Activated CD8-positive, alpha-beta memory T cell treated with anti-CD3 and anti-CD28 coated beads for 36 hours (primary cell): ENCODE results near the gene TBRG4. TPM values are rescaled to one million over a fixed set of nuclear protein-coding genes. Genes with fewer than 3 reads are reported as not detected.
"Not testable (repeated sequence)": the region's sequence is repeated elsewhere in the genome, so short reads cannot be mapped to it uniquely, and the experiment has no call there.

Experiments used
- CTCF ChIA-PET: fragments of 350-600 bp; sonication (Branson Sonifier 250); formaldehyde crosslinking; loops from one replicate; lab custom pipeline; 2021; ENCODE audit warnings: antibody characterized with exemption; lab: Charles Lee
- POLR2A ChIA-PET: fragments of 350-600 bp; sonication (Branson Sonifier 250); formaldehyde crosslinking; loops from one replicate; lab custom pipeline; 2021; ENCODE audit warnings: antibody characterized with exemption; lab: Charles Lee
- total RNA-seq, 2 experiments: library from RNA; stranded (reverse); gene quantifications; one replicate each; pipeline ENCODE4 v1.2.3, GENCODE V29; 2021

The TBRG4 gene
- total RNA-seq, 2 experiments from 2014 or later: 213 to 221 TPM

DNA sequence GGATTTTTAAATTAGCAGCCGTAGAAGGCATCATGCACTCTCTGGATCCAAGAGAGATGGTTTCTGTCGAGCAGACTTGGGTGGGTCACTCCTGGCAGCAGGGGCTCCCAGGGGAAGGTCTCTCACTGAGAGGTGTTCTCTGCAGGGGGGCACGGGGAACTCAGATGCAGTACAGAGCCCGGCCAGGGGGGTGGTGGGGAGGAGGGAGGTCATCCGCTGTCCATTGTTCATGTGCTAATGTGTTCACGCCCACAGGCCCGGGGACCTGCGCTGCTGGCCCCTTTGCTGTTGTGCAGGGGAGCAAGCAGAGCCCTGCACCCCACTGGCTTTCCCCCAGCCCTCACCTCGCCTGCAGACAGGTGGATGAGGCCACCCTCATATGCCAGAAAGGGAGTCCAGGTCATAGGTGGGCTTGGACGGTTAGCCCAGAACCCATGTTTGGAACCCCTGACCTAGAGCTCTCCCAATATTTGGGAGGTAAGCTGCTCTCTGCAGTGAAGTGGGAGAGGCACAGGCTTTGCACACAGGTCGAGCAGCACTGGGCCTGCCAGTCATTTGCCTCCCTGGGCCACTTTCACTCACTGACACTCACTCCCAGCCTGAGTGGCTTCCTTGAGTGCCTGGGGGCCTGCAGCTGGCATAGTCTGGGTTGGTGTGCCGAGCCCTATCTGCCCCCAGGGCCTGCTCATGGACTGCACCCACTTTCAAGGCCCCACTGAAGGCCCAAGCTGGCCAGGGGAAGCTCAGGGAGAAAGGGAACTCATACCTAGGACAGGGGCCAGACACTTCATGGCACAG is 12.6 kb upstream of the TBRG4 start:
- ChIA-PET POLR2A (no interaction called here), CTCF (interaction anchor here (0.6 to 1.6 kb wide), 3 partner anchors 12 to 53 kb away, joined by 3 to 4 read pairs (median 4); partner anchors contain the start of gene TBRG4)

DNA sequence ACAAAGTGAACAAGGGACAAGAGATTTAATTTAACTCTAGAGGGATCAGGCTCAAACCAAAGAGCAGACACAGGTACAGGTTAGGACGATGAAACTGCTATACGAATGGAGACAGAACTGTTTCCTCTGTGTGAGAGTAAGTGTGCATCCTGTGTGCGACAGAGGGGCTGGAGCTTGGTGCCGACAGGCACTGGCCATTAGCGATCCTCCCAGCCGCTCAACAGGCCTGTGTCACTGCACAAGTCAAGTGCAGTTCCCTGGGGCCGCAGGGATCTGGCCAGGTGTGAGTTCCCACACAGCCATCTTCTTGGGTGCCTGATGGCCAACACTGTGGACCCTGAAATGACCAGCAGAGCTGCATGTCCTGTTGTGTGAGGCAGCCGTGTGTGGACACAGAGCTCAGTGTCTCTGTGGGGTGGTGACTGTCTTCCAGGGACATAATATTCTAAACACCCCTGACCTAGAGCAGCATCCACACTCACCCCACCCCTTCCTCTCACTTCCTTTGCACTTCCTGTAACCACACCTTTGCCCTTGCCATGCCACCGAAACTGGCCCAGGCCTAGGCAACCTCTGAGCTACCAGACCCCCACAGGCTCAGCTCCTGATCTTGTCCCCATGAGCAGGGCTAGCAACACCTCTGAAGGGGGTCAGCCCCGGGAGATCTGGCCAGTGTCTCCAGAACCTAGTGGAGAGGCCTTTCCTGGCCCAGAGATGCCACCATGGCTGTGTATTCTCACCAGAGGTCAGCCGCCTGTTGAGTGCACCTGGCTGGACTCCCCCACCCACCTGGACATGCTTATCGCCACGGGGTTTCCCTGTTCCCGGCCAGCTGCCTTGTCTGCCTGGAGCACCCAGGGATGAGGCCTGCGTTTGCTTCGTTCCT is 11.7 kb upstream of the TBRG4 start:
- ChIA-PET POLR2A (no interaction called here), CTCF (interaction anchor here (0.6 to 1.6 kb wide), 3 partner anchors 11 to 52 kb away, joined by 3 to 4 read pairs (median 4); partner anchors contain the start of gene TBRG4)

DNA sequence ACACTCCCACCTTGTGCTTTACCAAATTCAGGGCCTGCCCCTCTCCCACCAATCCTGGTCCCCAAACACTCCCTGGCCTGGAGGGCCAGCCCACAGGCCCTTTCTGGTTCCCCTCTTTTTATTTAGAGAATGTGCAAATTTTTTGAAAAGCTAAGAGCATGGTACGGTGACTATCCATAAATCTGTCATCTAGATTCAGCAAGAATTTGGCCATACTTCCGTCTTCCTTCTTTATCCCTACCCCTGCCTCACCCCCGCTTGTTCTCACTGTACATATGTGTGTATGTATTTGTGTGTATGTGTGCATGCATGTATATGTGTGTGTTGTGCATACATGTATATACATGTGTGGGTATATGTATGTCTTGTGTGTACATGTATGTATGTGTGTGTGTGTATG is 8.1 kb upstream of the TBRG4 start:
- ChIA-PET POLR2A (no interaction called here), CTCF (no interaction called here)

DNA sequence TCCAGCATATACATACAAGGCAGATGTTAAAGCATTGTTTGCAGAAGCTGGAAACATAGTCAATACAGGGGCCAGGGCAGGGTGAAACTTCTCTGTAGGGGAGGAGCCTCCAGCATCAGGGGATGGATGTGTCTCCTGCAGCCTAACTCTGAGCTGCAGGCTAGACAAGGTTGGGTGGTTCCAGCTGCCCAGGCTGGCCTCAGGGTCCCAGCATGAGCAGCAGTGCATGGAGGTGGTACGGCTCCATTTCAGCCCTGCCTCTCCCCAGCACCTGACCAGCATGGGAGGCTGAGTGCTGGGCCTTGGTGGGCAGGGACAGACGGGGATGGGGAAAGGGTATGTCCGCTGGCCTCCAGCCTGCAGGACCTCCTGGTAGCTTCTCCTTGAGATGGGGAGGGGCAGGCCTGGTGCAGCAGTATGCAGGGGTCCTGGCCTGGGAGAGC is 7.4 kb upstream of the TBRG4 start:
- POLR2A ChIA-PET: no interaction called here
- CTCF ChIA-PET: no interaction called here

DNA sequence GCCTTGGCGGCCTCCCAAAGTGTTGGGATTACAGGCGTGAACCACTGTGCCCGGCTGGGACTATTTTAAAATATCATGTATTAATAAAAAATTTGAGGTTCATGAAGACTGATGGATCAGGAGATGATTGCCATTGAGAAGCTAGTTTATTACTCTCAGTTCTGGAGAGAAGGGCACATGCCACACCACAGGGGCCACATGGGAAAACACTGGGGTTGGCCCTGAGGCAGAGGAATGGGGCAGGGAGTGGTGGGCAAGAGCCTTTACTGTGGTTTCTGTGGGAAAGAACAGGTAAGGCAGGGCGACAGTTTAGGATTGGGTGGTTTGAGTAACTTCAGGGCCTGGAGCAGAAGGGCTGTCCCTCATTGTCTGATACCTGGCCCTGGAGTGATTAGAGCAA is 6.8 kb upstream of the TBRG4 start:
- ChIA-PET CTCF (no interaction called here), POLR2A (no interaction called here)

DNA sequence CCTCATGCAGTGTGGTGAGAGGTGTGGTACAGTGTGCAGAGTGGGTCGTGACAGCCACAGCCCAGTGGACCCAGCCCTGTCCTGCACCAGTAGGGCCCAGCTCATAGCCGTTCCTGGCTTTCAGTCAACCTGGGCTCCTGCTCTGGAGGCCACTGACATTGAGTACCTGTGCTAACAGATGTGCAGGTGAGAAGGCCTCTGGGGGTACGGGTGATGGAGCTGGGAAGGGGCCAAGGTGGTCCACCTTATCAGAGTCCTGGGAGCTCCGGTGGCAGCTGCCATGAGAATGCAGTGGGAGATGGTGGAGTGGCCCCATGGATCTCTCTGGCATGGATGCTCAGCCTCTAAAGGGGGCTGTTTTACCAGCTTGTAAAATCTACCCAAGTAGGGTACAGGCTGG is 6.1 kb upstream of the TBRG4 start:
- ChIA-PET POLR2A (no interaction called here), CTCF (interaction anchor here (1.6 kb wide), 1 partner anchor 18 kb away, joined by 5 read pairs; no protein-coding TSS in a partner anchor)

DNA sequence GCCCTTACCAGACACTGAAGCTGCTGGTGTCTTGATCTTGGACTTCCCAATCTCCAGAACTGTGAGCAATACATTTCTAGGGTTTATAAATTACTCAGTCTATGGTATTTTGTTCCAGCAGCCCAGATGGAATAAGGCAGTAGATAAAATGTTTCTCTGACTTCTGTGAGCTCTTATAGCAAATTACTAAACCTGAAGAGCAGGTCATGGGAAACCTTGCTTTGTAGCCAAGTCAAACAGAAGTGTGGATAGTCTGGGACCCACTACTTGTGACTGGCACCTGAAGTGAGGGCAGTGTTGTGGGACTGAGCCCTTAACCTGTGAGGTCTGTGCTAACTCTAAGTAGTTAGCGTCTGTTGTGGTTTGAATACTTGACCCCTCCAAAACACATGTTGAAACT is 4.6 kb upstream of the TBRG4 start:
- POLR2A ChIA-PET: no interaction called here
- CTCF ChIA-PET: interaction anchor here (0.6 to 1.6 kb wide), 2 partner anchors 20 to 196 kb away, joined by 3 to 5 read pairs; no protein-coding TSS in a partner anchor

DNA sequence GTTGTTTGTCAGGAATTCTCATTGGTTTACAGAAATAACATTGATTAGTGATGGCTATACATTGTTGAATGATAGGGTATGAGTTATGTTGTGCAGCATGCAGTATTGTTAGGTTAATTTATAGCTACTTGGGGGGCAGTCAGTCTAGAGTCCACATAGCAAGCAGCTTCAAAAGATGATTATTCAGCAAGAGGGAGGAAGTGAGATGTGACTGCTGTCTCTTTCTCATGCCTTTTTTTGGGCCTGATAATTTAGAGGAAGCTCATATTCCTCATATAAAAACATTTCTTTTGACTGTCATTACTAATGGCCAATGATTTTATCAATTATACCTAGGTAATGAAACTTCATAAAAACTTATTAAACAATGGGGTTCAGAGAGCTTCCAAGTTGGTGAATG is 3.4 kb upstream of the TBRG4 start:
- POLR2A ChIA-PET: no interaction called here
- CTCF ChIA-PET: no interaction called here

DNA sequence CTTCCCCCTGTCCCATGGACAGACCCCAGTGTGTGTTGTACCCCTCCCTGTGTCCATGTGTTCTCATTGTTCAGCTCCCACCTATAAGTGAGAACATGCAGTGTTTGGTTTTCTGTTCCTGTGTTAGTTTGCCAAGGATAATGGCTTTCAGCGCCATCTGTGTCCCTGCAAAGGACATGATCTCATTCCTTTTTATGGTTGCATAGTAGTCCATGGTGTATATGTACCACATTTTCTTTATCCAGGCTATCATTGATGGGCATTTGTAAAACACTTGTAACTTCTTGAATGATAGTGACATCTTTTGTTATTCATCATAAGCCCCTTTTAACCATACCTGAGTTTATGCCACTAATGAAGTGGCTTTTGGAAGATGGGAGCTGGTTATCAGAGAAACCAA is 2.8 kb upstream of the TBRG4 start:
- POLR2A ChIA-PET, CTCF ChIA-PET: not testable (repeated sequence)

DNA sequence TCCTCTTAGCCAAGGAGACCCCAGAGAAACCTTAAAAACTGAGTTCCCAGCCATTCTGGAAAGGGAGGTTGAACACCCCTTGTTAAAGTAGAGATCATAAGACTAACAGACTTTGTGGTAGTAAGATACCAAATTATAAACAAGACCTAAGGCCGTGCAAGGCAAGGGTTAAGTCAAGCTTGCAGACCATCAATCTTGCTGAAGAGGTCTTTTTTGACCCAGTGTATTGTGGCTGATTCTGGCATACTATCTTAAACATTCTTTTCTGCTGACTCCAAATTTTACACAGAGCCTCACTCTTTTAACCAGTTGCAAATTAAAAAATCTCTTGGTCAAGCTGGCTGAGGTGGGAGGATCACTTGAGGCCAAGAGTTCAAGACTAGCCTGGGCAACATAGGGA is 1.2 kb upstream of the TBRG4 start:
- ChIA-PET CTCF (interaction anchor here (1.9 kb wide), 1 partner anchor 131 kb away, joined by 6 read pairs; no protein-coding TSS in a partner anchor), POLR2A (interaction anchor here (1.3 to 3.1 kb wide), 4 partner anchors 9 to 227 kb away, joined by 4 to 17 read pairs (median 5); partner anchors contain the start of genes CCM2 and PURB)

DNA sequence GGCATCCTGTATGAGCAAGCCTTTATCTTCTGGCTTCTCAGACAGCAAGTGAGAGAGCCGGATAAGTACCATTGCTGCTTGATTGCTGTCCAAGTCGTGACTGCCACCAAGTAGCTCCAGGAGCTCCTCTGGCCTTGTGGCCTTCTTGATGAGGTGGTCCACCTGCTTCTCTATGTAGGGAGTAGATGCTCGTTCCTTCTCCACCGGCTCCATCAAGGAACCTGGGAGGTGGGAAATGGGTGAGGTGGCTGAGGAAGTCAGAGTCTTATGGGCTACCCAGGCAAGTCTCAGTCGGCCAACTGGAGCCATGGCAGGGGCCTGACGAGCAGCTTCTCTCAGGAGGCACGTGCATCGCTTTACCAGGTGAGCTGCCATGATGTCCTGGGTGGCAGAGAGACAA is 2.6 kb downstream of the TBRG4 start:
- POLR2A ChIA-PET: no interaction called here
- CTCF ChIA-PET: no interaction called here

DNA sequence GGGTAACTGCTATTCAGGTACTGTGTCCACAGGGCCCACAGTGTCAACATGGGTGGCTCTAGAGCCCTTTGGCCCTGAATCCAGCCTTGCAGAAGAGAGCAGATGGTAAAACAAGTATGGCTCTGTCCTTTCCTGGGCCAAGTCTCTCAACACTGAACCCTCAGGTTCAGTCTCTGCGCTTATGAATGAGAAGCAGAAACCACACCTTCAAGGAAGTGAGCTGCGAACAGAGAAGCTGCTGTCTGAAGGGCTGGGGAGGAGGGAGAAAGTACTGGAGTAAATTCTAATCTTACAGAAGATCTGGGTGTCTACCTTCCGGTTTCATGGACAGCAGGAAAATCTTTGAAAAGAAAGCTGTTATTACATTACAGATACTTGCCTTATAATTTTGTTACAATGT is 4.1 kb downstream of the TBRG4 start:
- ChIA-PET CTCF (no interaction called here), POLR2A (no interaction called here)

DNA sequence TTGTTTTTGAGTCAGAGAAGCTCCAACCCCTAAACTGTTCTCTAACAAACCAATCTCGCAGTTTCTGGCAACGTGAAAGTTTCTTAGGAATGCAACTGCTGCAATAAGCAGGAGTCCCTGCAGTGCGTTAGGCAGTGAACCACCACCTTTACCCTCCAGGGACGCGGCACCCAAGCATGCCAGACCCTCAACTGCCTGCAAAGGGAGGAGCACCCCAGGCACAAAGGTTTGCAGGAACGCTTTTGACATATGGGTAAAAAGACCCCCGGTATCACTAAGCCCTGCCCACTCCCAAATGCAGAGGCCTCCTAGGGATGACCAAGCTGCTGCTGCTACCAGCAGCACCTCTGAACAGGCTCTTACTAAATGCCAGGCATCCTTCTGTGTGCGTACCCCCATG is 4.7 kb downstream of the TBRG4 start:
- CTCF ChIA-PET: no interaction called here
- POLR2A ChIA-PET: no interaction called here

DNA sequence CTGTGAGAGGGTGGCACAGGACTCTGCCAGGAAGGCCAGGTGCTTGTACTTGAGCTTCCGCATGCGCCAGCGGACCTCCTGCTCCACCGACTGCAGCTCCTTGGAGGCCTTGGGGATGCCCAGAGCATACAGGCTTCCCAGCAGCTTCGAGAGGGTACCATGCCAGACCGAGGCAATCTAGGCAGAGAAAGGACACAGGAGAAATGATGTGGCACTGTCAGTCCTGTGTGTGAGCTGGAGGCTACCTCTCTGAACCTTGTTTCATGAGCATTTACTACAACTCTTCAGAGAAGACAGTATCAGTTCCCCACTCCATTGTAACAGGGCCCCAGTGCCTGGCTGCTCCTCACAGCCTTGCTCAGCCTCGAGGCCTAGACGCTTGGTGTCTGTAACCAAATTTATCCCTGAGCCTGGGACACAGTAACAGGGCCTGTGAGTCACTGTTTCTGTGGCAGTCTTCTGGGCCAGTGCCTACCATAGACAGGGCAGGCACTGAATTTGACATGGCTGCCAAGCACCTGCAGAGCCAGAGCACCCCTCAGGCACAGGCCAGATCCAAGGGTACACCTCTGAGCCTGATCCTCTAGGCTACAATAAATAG is 5.8 kb downstream of the TBRG4 start:
- ChIA-PET CTCF (interaction anchor here (1.5 kb wide), 1 partner anchor 13 kb away, joined by 4 read pairs; no protein-coding TSS in a partner anchor), POLR2A (interaction anchor here (0.5 kb wide), 1 partner anchor 104 kb away, joined by 3 read pairs; no protein-coding TSS in a partner anchor)

DNA sequence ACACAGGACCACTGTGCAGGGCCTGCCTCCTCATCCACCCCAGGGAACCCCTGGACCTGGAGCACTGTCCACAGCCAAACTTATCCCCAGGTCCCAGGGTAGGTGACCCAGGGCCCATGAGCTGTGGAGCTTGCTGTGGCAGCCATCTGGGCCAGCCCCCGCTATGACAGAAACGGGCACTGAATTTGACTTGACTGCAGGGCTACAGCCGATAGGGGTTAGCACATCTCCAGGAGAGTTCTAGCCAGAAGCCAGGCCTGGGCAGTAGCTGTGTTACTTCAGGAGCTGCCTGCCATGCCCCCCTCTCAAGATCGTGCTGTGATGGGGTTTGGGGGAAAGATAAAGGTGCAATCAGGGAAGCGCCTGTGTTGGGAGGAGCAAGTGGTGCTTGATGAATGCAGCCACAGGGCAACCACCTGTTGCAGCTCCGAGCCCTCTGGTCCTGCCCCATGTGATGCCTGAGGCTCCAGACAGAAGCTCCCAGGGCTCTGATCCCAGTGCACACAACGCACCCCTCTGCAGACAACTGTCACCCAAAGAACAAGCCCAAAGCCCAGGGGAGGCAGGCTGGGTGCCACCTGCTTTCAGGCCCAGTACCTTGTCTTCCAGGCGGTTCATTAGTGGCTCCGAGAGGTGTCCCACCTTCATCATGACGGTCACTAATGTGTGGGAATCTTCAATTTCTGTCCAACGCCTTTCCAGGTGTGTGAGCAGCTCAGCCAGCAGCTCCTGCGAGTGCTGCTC is 6.5 kb downstream of the TBRG4 start:
- ChIA-PET POLR2A (interaction anchor here (0.5 kb wide), 1 partner anchor 103 kb away, joined by 3 read pairs; no protein-coding TSS in a partner anchor), CTCF (interaction anchor here (1.5 kb wide), 1 partner anchor 12 kb away, joined by 4 read pairs; no protein-coding TSS in a partner anchor)

DNA sequence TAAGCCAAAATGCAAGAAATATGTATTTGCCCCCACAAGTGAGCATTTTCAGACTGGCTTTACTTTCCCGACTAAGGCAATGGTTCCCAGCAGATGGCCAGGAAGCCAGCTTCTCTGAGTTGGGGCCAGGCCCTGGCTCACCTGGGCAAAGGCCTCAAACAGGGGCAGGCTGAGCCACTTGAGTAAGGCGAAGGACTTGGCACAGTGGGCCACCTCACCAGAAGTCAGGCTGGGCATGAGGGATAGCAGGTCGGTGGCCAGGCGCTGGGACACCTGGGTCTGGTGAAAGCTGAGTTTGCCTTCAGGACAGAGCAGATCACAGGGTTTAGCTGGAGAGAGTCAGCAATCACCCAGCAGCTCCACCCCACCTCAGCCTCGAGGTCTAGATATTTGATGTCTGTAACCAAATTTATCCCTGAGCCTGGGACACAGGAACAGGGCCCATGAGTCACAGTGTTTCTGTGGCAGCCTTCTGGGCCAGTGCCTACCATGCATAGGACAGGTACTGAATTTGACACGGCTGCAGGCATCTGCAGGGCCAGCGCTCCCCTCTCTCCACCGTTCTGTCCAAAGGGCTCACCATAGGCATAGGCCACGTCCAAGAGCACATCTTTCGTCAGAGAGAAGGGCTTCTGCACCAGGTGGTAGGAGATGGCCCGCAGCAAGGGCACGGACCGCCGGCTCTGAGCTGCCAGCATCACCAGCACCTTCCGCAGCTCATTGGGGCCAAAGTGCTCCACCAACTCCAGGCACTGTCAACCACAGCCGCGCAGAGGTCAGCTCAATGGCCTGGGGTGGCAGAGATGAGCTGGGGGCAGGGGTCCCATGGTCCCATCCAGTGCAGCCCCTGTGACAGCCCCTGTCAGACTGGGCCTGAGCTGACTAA is 7.3 kb downstream of the TBRG4 start:
- CTCF ChIA-PET: interaction anchor here (1.2 to 1.5 kb wide), 2 partner anchors 12 to 32 kb away, joined by 4 read pairs; no protein-coding TSS in a partner anchor
- POLR2A ChIA-PET: interaction anchor here (1.2 kb wide), 1 partner anchor 8 kb away, joined by 4 read pairs; no protein-coding TSS in a partner anchor
